MCF 10A (cell line): ENCODE measurements around the gene NELL2. TPM values are rescaled to one million over a fixed set of nuclear protein-coding genes. Genes with fewer than 3 reads are reported as not detected.

Source experiments
- BruUV-seq: library from RNA; stranded (reverse); fragments of 400-500 nt; replicated peaks from 2 replicates; lab custom pipeline; 2021; lab: Mats Ljungman, UMichigan
- CTCF ChIA-PET: fragments of 300-600 bp; sonication (Branson Sonifier 250); formaldehyde crosslinking; extraction: SDS; loops from one replicate; lab custom pipeline; 2021; ENCODE audit warnings: antibody characterized with exemption, inconsistent platforms; lab: Yijun Ruan, JAX
- POLR2A ChIA-PET: fragments of 300-600, 350-650 bp; sonication (Branson Sonifier 250); formaldehyde crosslinking; extraction: SDS; loops from one replicate; lab custom pipeline; 2020; ENCODE audit warnings: antibody characterized with exemption, inconsistent platforms; lab: Yijun Ruan, JAX
- DNase-seq: peaks from one replicate; pipeline ENCODE4 v3.0.0-alpha.2; 2018; ENCODE audit not compliant: unreplicated experiment
- H3K27ac Mint-ChIP-seq: one replicate; pipeline ENCODE4 v1.8.0; 2022; ENCODE audit warnings: mild to moderate bottlenecking, low read depth, mixed read lengths; ENCODE audit not compliant: unreplicated experiment
- H3K27me3 Mint-ChIP-seq: one replicate; pipeline ENCODE4 v1.8.0; 2022; ENCODE audit warnings: mixed read lengths; ENCODE audit not compliant: insufficient read depth, unreplicated experiment
- H3K36me3 Mint-ChIP-seq: one replicate; pipeline ENCODE4 v1.8.0; 2022; ENCODE audit warnings: mild to moderate bottlenecking, moderate library complexity, mixed read lengths; ENCODE audit not compliant: insufficient read depth, unreplicated experiment
- H3K4me1 Mint-ChIP-seq: one replicate; pipeline ENCODE4 v1.8.0; 2022; ENCODE audit warnings: mixed read lengths; ENCODE audit not compliant: insufficient read depth, unreplicated experiment
- H3K4me3 Mint-ChIP-seq: one replicate; pipeline ENCODE4 v1.8.0; 2022; ENCODE audit warnings: mild to moderate bottlenecking, moderate library complexity, mixed read lengths; ENCODE audit not compliant: unreplicated experiment
- H3K9me3 Mint-ChIP-seq: one replicate; pipeline ENCODE4 v1.8.0; 2022; ENCODE audit warnings: mixed read lengths; ENCODE audit not compliant: unreplicated experiment
- CTCF ChIP-seq: fragments of 200-600 bp; IDR thresholded peaks from one replicate; pipeline ENCODE4 v1.8.0; 2022; ENCODE audit warnings: antibody characterized with exemption, mild to moderate bottlenecking; ENCODE audit not compliant: unreplicated experiment
- intact Hi-C: fragments of 100-400 bp; cut with micrococcal nuclease; formaldehyde crosslinking; loops from 2 replicates; pipeline ENCODE4 v1.14.1; 2022
- total RNA-seq: library from RNA; stranded (reverse); gene quantifications from 2 replicates; pipeline ENCODE4 v1.2.3, GENCODE V29; 2022

Gene NELL2
- total RNA-seq, 1 experiment from 2014 or later: not detected

GRCh38 chr12:44509471-44509870, 366.6 kb downstream of the NELL2 start:
- Mint-ChIP-seq H3K4me1 (no peaks in the 10 kb centered on the region), H3K36me3 (no peaks in the 10 kb centered on the region), H3K9me3 (no peaks in the 10 kb centered on the region), H3K27me3 (peaks cover 76% of the 10 kb centered on the region), H3K27ac (no peak overlapping the region), H3K4me3 (no peak overlapping the region)
- TF ChIP-seq CTCF: no peak
- POLR2A ChIA-PET: no interaction called here
- CTCF ChIA-PET: interaction anchor here (0.6 kb wide), 1 partner anchor 632 kb away, joined by 3 read pairs; no protein-coding TSS in a partner anchor
- no TSS peak for BruUV-seq
- DNase-seq: no peak
- intact Hi-C loops: no loop called here

GRCh38 chr12:44507461-44507860, 368.7 kb downstream of the NELL2 start:
- Mint-ChIP-seq H3K4me3 (no peak overlapping the region), H3K36me3 (no peaks in the 10 kb centered on the region), H3K9me3 (no peaks in the 10 kb centered on the region), H3K4me1 (no peaks in the 10 kb centered on the region), H3K27ac (no peak overlapping the region), H3K27me3 (peaks cover 62% of the 10 kb centered on the region)
- no peak for TF ChIP-seq CTCF
- no peak for DNase-seq
- intact Hi-C loops: no loop called here
- ChIA-PET POLR2A (no interaction called here), CTCF (interaction anchor here (0.8 kb wide), 2 partner anchors 50 to 480 kb away, joined by 3 read pairs; no protein-coding TSS in a partner anchor)
- BruUV-seq: no TSS peak

GRCh38 chr12:44504799-44505198, 371.3 kb downstream of the NELL2 start:
- ChIA-PET POLR2A (no interaction called here), CTCF (no interaction called here)
- H3K4me1 Mint-ChIP-seq: no peaks in the 10 kb centered on the region
- H3K36me3 Mint-ChIP-seq: no peaks in the 10 kb centered on the region
- DNase-seq: no peak
- intact Hi-C loops: no loop called here
- H3K27me3 Mint-ChIP-seq: peaks cover 35% of the 10 kb centered on the region
- no peaks in the 10 kb centered on the region for H3K9me3 Mint-ChIP-seq
- TF ChIP-seq CTCF: no peak
- no peak overlapping the region for H3K4me3 Mint-ChIP-seq
- no peak overlapping the region for H3K27ac Mint-ChIP-seq
- BruUV-seq: no TSS peak

GRCh38 chr12:44503329-44503728, 372.8 kb downstream of the NELL2 start:
- no peak overlapping the region for H3K27ac Mint-ChIP-seq
- intact Hi-C loops: no loop called here

More at GRCh38 chr12:44503329-44503728, 372.8 kb downstream of the NELL2 start:
- Mint-ChIP-seq H3K4me1 (no peaks in the 10 kb centered on the region), H3K4me3 (no peak overlapping the region), H3K36me3 (no peaks in the 10 kb centered on the region), H3K9me3 (no peaks in the 10 kb centered on the region), H3K27me3 (peaks cover 27% of the 10 kb centered on the region)
- ChIA-PET CTCF (interaction anchor here (0.6 kb wide), 1 partner anchor 438 kb away, joined by 3 read pairs; no protein-coding TSS in a partner anchor), POLR2A (no interaction called here)
- no peak for DNase-seq
- BruUV-seq: no TSS peak
- no peak for TF ChIP-seq CTCF
